Breast epithelium (tissue), 4 donors: ENCODE data around the gene CHD2. TPM values are rescaled to one million over a fixed set of nuclear protein-coding genes. Genes with fewer than 3 reads are reported as not detected.

Experiments used
- DNase-seq, 2 donors: peaks; one replicate each; pipeline ENCODE4 v3.0.0-alpha.2; 2019; ENCODE audit warnings: low spot score in 2 of 2
- H3K27ac ChIP-seq, 2 donors: fragments of 200-600 bp; sonication (generic) in 1 of 2; one replicate each; pipeline ENCODE4 v1.5.1; 2016 to 2019; ENCODE audit warnings: mild to moderate bottlenecking in 1 of 2
- H3K27me3 ChIP-seq, 2 donors: fragments of 200-600 bp; sonication (generic) in 1 of 2; one replicate each; pipeline versions ENCODE4 v1.5.1 to v1.6.0; 2017 to 2019; ENCODE audit warnings: control low read depth in 1 of 2, mild to moderate bottlenecking in 1 of 2
- H3K36me3 ChIP-seq: fragments of 200-600 bp; one replicate; pipeline ENCODE4 v1.5.1; 2019
- H3K4me1 ChIP-seq, 2 donors: fragments of 200-600 bp; sonication (generic); one replicate each; pipeline ENCODE4 v1.5.1; 2016 to 2019; ENCODE audit warnings: control low read depth in 1 of 2
- H3K4me3 ChIP-seq, 3 donors: fragments of 200-600 bp; sonication (generic); 1 replicate in 2 of 3; 2 replicates in 1 of 3; pipeline ENCODE4 v1.5.1; 2016 to 2019; ENCODE audit warnings: mild to moderate bottlenecking in 3 of 3, moderate library complexity in 2 of 3
- H3K9me3 ChIP-seq, 2 donors: fragments of 200-600 bp; sonication (generic) in 1 of 2; one replicate each; pipeline ENCODE4 v1.5.1; 2016 to 2019; ENCODE audit warnings: control low read depth in 1 of 2
- CTCF ChIP-seq, 3 donors: fragments of 450-650 bp; IDR thresholded peaks; one replicate each; pipeline ENCODE4 v1.5.1; 2016 to 2017; ENCODE audit warnings: antibody characterized with exemption in 3 of 3, mild to moderate bottlenecking in 3 of 3, moderate library complexity in 3 of 3
- POLR2A ChIP-seq: fragments of 450-650 bp; IDR thresholded peaks from one replicate; pipeline ENCODE4 v1.6.1; 2016; ENCODE audit warnings: antibody characterized with exemption, mild to moderate bottlenecking, moderate library complexity
- POLR2AphosphoS5 ChIP-seq, 3 donors: sonication (generic); formaldehyde crosslinking; IDR thresholded peaks; one replicate each; pipeline ENCODE4 v1.6.1; 2017; ENCODE audit warnings: antibody characterized with exemption in 3 of 3
- intact Hi-C: fragments of 100-400 bp; cut with DNase I; formaldehyde crosslinking; loops from one replicate; pipeline ENCODE4 v1.15.1; 2023; ENCODE audit warnings: low total_unique reads
- total RNA-seq, 3 donors: library from RNA; depleted of rRNA; stranded (reverse); fragments of >200 nt; gene quantifications; one replicate each; pipeline ENCODE4 v1.1.0, GENCODE V29; 2016

CHD2 gene
- total RNA-seq, 3 donors from 2014 or later = 137 to 215 (median 197) TPM

- no peak for DNase-seq
- no peaks in the 10 kb centered on the region for H3K27me3 ChIP-seq
- H3K36me3 ChIP-seq = peaks cover 45% of the 10 kb centered on the region
- no peaks in the 10 kb centered on the region for H3K4me1 ChIP-seq
- intact Hi-C loops = no loop called here
- no peak overlapping the region for H3K4me3 ChIP-seq
- H3K27ac ChIP-seq = no peak overlapping the region
- TF ChIP-seq POLR2A (no peak), CTCF (IDR thresholded peaks at IDR 0.05) (no peak), POLR2AphosphoS5 (IDR thresholded peaks at IDR 0.05) (no peak)
- peaks cover 11 to 16% of the 10 kb centered on the region in 2 donors for H3K9me3 ChIP-seq
Observed at GRCh38 chr15:92954002-92954401, 53.9 kb downstream of the CHD2 start.

DNA sequence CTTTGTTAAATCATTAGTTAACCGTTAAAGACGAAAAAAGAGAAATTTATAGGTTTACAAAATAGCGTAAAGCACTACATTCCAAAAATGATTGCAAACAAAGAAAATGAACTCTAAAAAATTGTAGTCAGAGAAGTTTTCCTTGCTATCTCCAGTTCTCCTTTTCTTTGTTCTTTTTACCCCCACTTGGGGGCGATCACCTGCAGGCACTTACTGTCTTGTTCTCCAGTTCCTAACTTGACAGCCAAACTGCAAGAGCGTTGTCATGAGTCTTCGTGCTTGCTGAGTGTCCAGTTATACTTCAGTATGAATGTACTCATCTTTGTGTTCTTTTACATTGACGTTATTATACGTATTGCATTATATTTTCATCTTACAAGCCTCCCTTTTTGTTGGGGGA is 54.5 kb downstream of the CHD2 start:
- H3K36me3 ChIP-seq = peaks cover 39% of the 10 kb centered on the region
- intact Hi-C loops = no loop called here

GRCh38 chr15:92955706-92956105 is 55.6 kb downstream of the CHD2 start:
- no peak overlapping the region for H3K4me3 ChIP-seq
- no peak for DNase-seq
- no peaks in the 10 kb centered on the region for H3K27me3 ChIP-seq
- H3K27ac ChIP-seq = peak overlapping the region in 1 of 2 donors; percentile 6
- intact Hi-C loops = no loop called here
- H3K4me1 ChIP-seq = no peaks in the 10 kb centered on the region
- TF ChIP-seq POLR2A (no peak), CTCF (IDR thresholded peaks at IDR 0.05) (no peak), POLR2AphosphoS5 (IDR thresholded peaks at IDR 0.05) (no peak)
- H3K36me3 ChIP-seq = peaks cover 28% of the 10 kb centered on the region
- no peaks in the 10 kb centered on the region for H3K9me3 ChIP-seq

More for the DNA sequence above, 54.5 kb downstream of the CHD2 start:
- no peak for TF ChIP-seq POLR2A
- no peak for TF ChIP-seq POLR2AphosphoS5 (IDR thresholded peaks at IDR 0.05)
- no peak for TF ChIP-seq CTCF (IDR thresholded peaks at IDR 0.05)
- Histone ChIP-seq H3K27ac (no peak overlapping the region), H3K27me3 (no peaks in the 10 kb centered on the region), H3K4me1 (no peaks in the 10 kb centered on the region), H3K9me3 (peaks cover 5 to 11% of the 10 kb centered on the region in 2 donors), H3K4me3 (no peak overlapping the region)
- no peak for DNase-seq

DNA sequence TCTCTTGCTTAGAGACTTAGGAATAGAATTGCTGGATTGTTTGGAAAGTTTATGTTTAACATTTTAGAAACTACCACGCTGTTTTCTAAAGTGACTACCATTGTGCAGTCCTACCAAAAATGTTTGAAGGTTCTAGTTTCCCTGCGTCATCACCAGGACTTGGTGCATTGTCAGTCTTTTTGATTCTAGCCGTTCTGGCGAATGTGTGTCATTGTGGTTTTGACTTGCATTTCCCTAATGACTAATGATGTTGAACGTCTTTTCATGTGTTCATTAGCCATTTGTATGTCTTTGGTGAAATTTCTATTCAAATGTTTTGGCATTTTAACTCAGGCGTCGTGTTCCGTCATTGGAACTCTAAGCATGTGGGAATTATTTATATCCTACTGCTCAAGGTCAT is 58.0 kb downstream of the CHD2 start:
- intact Hi-C loops = no loop called here
- no peak for TF ChIP-seq POLR2A
- TF ChIP-seq CTCF (IDR thresholded peaks at IDR 0.05) = no peak
- TF ChIP-seq POLR2AphosphoS5 (IDR thresholded peaks at IDR 0.05) = no peak
- no peak overlapping the region for H3K4me3 ChIP-seq
- H3K9me3 ChIP-seq = no peaks in the 10 kb centered on the region
- no peaks in the 10 kb centered on the region for H3K27me3 ChIP-seq
- no peak for DNase-seq
- no peaks in the 10 kb centered on the region for H3K4me1 ChIP-seq
- no peak overlapping the region for H3K27ac ChIP-seq
- H3K36me3 ChIP-seq = peaks cover 28% of the 10 kb centered on the region

- Histone ChIP-seq H3K36me3 (peaks cover 28% of the 10 kb centered on the region), H3K9me3 (no peaks in the 10 kb centered on the region), H3K4me3 (no peak overlapping the region), H3K4me1 (no peaks in the 10 kb centered on the region), H3K27me3 (no peaks in the 10 kb centered on the region), H3K27ac (no peak overlapping the region)
- TF ChIP-seq POLR2AphosphoS5 (IDR thresholded peaks at IDR 0.05) (no peak), POLR2A (no peak), CTCF (IDR thresholded peaks at IDR 0.05) (no peak)
- intact Hi-C loops = no loop called here
- DNase-seq = no peak
Observed at GRCh38 chr15:92959219-92959618, 59.1 kb downstream of the CHD2 start.
